Measurements from ENCODE around the gene FBLN7.

GRCh38 chr2:112181571-112182290 is 43.5 kb downstream of the FBLN7 start:
- TF ChIP-seq GATA2 (IDR thresholded peaks at IDR 0.05; ENCODE audit: low read depth, low read length) (no peak), GATA3 (IDR thresholded peaks at IDR 0.05; ENCODE audit: low read depth, low read length) (no peak)

All from SH-SY5Y (cell line).